SK-N-SH treated with all-trans-retinoic acid at 6 μM for 48 hours (cell line): ENCODE measurements around the gene VDAC1.

Source experiments
- CSDC2 ChIP-seq: fragments of 250-450 bp; sonication (Bioruptor Pico); IDR thresholded peaks from 2 replicates; pipeline ENCODE4 v1.5.0; 2020; ENCODE audit warnings: mild to moderate bottlenecking, moderate library complexity
- OSR1 ChIP-seq: fragments of 250-450 bp; sonication (Bioruptor Pico); IDR thresholded peaks from 2 replicates; pipeline ENCODE4 v1.8.0; 2022; ENCODE audit warnings: moderate library complexity, mild to moderate bottlenecking, inconsistent platforms
- PPARA ChIP-seq: fragments of 250-450 bp; sonication (Bioruptor Pico); IDR thresholded peaks from 2 replicates; pipeline ENCODE4 v1.5.0; 2020; ENCODE audit warnings: mild to moderate bottlenecking, borderline replicate concordance
- RARB ChIP-seq: fragments of 250-450 bp; sonication (Bioruptor Pico); IDR thresholded peaks from 2 replicates; pipeline ENCODE4 v1.8.0; 2021; ENCODE audit warnings: mild to moderate bottlenecking, moderate library complexity
- TCF4 ChIP-seq: fragments of 250-450 bp; sonication (Bioruptor Pico); IDR thresholded peaks from 2 replicates; pipeline ENCODE4 v1.8.0; 2021; ENCODE audit warnings: mild to moderate bottlenecking, moderate library complexity, borderline replicate concordance
- ZC3H10 ChIP-seq: fragments of 250-450 bp; sonication (Bioruptor Pico); IDR thresholded peaks from 2 replicates; pipeline ENCODE4 v1.5.1; 2021; ENCODE audit warnings: mild to moderate bottlenecking, moderate library complexity
- ZFP3 ChIP-seq: fragments of 250-450 bp; sonication (Bioruptor Pico); IDR thresholded peaks from 2 replicates; pipeline ENCODE4 v1.5.0; 2020; ENCODE audit warnings: mild to moderate bottlenecking, moderate library complexity
- ZFP30 ChIP-seq: fragments of 450-650 bp; formaldehyde crosslinking; IDR thresholded peaks from 2 replicates; pipeline ENCODE4 v1.5.0; 2022; ENCODE audit warnings: mild to moderate bottlenecking, moderate library complexity
- ZNF565 ChIP-seq: fragments of 450-650 bp; formaldehyde crosslinking; conservative IDR thresholded peaks from 2 replicates; pipeline ENCODE4 v1.5.0; 2020; ENCODE audit warnings: low read depth, mild to moderate bottlenecking, moderate library complexity
- ZNF8 ChIP-seq: fragments of 450-650 bp; formaldehyde crosslinking; IDR thresholded peaks from 2 replicates; pipeline ENCODE4 v1.5.0; 2020; ENCODE audit warnings: mild to moderate bottlenecking, moderate library complexity
- TF ChIP-seq, protein P1 (sequence below): fragments of 250-450 bp; sonication (Bioruptor Pico); IDR thresholded peaks from 2 replicates; pipeline ENCODE4 v1.8.0; 2020; ENCODE audit warnings: mild to moderate bottlenecking, moderate library complexity, borderline replicate concordance
- TF ChIP-seq, protein P2 (sequence below): fragments of 250-450 bp; sonication (Bioruptor Pico); IDR thresholded peaks from 2 replicates; pipeline ENCODE4 v1.5.1; 2020; ENCODE audit warnings: low read depth, mild to moderate bottlenecking, moderate library complexity
- TF ChIP-seq, protein P3 (sequence below): fragments of 250-450 bp; sonication (Bioruptor Pico); IDR thresholded peaks from 2 replicates; pipeline ENCODE4 v1.5.1; 2021; ENCODE audit warnings: mild to moderate bottlenecking, moderate library complexity
- TF ChIP-seq, protein P4 (sequence below): fragments of 250-450 bp; sonication (Bioruptor Pico); IDR thresholded peaks from 2 replicates; pipeline ENCODE4 v1.5.0; 2020; ENCODE audit warnings: mild to moderate bottlenecking, moderate library complexity

DNA sequence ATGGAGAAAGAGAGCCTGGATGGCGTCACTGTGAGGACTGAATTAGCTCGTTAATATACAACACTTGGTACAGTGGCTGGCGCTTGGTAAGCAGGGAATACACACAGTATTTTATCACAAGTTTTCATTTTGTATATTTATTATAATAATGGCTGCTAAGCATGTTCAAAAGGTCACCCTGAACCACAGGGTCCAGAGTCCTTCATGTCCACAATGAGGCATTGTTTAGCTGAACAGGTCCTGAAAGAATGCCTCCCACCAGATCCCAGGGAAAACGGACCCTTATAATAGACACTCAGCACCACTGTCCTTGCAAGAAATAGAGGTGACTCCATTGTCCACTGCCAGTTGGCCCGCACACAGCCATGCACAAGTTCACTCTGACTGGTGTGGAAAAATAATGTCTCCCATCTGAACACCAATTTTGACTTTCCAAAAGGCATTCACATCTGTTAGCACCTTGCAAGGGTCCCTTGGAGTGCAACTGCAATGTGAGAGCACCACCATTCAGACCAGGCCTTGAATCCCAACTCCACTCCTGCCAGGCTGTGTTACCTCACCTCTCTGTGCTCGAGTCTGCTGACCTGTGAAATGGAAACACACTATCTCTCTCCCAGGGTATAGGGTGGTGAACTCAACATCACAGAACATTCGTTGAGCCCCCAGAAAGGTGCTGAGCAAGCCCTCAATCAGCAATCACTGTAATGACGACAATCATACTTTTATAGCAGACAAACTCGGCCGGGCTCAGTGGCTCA is 3.9 kb downstream of the VDAC1 start:
- TF ChIP-seq, protein P1, sequence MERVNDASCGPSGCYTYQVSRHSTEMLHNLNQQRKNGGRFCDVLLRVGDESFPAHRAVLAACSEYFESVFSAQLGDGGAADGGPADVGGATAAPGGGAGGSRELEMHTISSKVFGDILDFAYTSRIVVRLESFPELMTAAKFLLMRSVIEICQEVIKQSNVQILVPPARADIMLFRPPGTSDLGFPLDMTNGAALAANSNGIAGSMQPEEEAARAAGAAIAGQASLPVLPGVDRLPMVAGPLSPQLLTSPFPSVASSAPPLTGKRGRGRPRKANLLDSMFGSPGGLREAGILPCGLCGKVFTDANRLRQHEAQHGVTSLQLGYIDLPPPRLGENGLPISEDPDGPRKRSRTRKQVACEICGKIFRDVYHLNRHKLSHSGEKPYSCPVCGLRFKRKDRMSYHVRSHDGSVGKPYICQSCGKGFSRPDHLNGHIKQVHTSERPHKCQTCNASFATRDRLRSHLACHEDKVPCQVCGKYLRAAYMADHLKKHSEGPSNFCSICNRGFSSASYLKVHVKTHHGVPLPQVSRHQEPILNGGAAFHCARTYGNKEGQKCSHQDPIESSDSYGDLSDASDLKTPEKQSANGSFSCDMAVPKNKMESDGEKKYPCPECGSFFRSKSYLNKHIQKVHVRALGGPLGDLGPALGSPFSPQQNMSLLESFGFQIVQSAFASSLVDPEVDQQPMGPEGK (CRISPR knock-in tag), result no peak
- no peak for TF ChIP-seq ZFP30 (CRISPR knock-in tag)
- TF ChIP-seq, protein P2, sequence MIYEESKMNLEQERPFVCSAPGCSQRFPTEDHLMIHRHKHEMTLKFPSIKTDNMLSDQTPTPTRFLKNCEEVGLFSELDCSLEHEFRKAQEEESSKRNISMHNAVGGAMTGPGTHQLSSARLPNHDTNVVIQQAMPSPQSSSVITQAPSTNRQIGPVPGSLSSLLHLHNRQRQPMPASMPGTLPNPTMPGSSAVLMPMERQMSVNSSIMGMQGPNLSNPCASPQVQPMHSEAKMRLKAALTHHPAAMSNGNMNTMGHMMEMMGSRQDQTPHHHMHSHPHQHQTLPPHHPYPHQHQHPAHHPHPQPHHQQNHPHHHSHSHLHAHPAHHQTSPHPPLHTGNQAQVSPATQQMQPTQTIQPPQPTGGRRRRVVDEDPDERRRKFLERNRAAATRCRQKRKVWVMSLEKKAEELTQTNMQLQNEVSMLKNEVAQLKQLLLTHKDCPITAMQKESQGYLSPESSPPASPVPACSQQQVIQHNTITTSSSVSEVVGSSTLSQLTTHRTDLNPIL, result no peak
- TF ChIP-seq, protein P3, sequence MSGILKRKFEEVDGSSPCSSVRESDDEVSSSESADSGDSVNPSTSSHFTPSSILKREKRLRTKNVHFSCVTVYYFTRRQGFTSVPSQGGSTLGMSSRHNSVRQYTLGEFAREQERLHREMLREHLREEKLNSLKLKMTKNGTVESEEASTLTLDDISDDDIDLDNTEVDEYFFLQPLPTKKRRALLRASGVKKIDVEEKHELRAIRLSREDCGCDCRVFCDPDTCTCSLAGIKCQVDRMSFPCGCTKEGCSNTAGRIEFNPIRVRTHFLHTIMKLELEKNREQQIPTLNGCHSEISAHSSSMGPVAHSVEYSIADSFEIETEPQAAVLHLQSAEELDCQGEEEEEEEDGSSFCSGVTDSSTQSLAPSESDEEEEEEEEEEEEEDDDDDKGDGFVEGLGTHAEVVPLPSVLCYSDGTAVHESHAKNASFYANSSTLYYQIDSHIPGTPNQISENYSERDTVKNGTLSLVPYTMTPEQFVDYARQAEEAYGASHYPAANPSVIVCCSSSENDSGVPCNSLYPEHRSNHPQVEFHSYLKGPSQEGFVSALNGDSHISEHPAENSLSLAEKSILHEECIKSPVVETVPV (CRISPR knock-in tag), result no peak
- TF ChIP-seq ZNF8 (CRISPR knock-in tag), result no peak
- TF ChIP-seq ZFP3 (CRISPR knock-in tag), result no peak
- no peak for TF ChIP-seq PPARA (CRISPR knock-in tag)
- TF ChIP-seq, protein P4, sequence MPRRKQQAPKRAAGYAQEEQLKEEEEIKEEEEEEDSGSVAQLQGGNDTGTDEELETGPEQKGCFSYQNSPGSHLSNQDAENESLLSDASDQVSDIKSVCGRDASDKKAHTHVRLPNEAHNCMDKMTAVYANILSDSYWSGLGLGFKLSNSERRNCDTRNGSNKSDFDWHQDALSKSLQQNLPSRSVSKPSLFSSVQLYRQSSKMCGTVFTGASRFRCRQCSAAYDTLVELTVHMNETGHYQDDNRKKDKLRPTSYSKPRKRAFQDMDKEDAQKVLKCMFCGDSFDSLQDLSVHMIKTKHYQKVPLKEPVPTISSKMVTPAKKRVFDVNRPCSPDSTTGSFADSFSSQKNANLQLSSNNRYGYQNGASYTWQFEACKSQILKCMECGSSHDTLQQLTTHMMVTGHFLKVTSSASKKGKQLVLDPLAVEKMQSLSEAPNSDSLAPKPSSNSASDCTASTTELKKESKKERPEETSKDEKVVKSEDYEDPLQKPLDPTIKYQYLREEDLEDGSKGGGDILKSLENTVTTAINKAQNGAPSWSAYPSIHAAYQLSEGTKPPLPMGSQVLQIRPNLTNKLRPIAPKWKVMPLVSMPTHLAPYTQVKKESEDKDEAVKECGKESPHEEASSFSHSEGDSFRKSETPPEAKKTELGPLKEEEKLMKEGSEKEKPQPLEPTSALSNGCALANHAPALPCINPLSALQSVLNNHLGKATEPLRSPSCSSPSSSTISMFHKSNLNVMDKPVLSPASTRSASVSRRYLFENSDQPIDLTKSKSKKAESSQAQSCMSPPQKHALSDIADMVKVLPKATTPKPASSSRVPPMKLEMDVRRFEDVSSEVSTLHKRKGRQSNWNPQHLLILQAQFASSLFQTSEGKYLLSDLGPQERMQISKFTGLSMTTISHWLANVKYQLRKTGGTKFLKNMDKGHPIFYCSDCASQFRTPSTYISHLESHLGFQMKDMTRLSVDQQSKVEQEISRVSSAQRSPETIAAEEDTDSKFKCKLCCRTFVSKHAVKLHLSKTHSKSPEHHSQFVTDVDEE (CRISPR knock-in tag), result no peak
- no peak for TF ChIP-seq ZNF565 (CRISPR knock-in tag)
- no peak for TF ChIP-seq OSR1 (CRISPR knock-in tag)
- no peak for TF ChIP-seq RARB (CRISPR knock-in tag)
- TF ChIP-seq TCF4, result no peak
- TF ChIP-seq CSDC2 (CRISPR knock-in tag), result no peak
- TF ChIP-seq ZC3H10, result no peak
